Activated CD8-positive, alpha-beta memory T cell treated with anti-CD3 and anti-CD28 coated beads, Interleukin-2, amount 50 U/mL, for 1 hour (primary cell): ENCODE results near the gene CBX1.
A peak's percentile ranks its signal among the peaks of the same experiment; 100 is the strongest.
"Not testable (repeated sequence)": the region's sequence is repeated elsewhere in the genome, so short reads cannot be mapped to it uniquely, and the experiment has no call there.

ENCODE experiments used
- DNase-seq: peaks from one replicate; pipeline ENCODE4 v3.0.0-alpha.2; 2020; ENCODE audit errors: extremely low read depth

The CBX1 gene

GRCh38 chr17:48123111-48123510 is 21.8 kb upstream of the CBX1 start:
- DNase-seq: no peak

- no peak for DNase-seq
Measured at GRCh38 chr17:48122665-48123045, 21.4 kb upstream of the CBX1 start.

GRCh38 chr17:48121923-48122664 is 20.8 kb upstream of the CBX1 start:
- DNase-seq: no peak

GRCh38 chr17:48113201-48113676 is 12.0 kb upstream of the CBX1 start:
- DNase-seq: no peak

GRCh38 chr17:48111937-48112241 is 10.6 kb upstream of the CBX1 start:
- no peak for DNase-seq

- DNase-seq: no peak
Measured at GRCh38 chr17:48110761-48111160, 9.5 kb upstream of the CBX1 start.

GRCh38 chr17:48107137-48108055 is 6.1 kb upstream of the CBX1 start, which contains the start of gene SNX11:
SNX11 (plus strand) TSS chr17:48107766; CDS start chr17:48112044, 4,278 bp downstream.
- DNase-seq: peak; percentile 90

GRCh38 chr17:48106802-48107136 is 5.5 kb upstream of the CBX1 start:
- no peak for DNase-seq

- DNase-seq: no peak
Measured at GRCh38 chr17:48104440-48104839, 3.2 kb upstream of the CBX1 start.

GRCh38 chr17:48102798-48103715 is 1.8 kb upstream of the CBX1 start:
- DNase-seq: no peak

GRCh38 chr17:48102043-48102750 is 919 bp upstream of the CBX1 start:
- DNase-seq: no peak

GRCh38 chr17:48100591-48101011 is 677 bp downstream of the CBX1 start:
- DNase-seq: no peak

- no peak for DNase-seq
Measured at GRCh38 chr17:48100160-48100559, 1.1 kb downstream of the CBX1 start.

GRCh38 chr17:48095611-48096010 is 5.7 kb downstream of the CBX1 start:
- DNase-seq: no peak

- DNase-seq: no peak
Measured at GRCh38 chr17:48093341-48094045, 7.8 kb downstream of the CBX1 start.

- DNase-seq: no peak
Measured at GRCh38 chr17:48084932-48085331, 16.3 kb downstream of the CBX1 start.

GRCh38 chr17:48081858-48082257 is 19.4 kb downstream of the CBX1 start:
- DNase-seq: no peak

- DNase-seq: not testable (repeated sequence)
Measured at GRCh38 chr17:48077152-48077551, 24.1 kb downstream of the CBX1 start.

- DNase-seq: peak; percentile 38
Measured at GRCh38 chr17:48074322-48075081, 26.8 kb downstream of the CBX1 start.

GRCh38 chr17:48073566-48074094 is 27.6 kb downstream of the CBX1 start:
- DNase-seq: not testable (repeated sequence)
